ENCODE measurements around the gene ERF.

ERF gene

DNA sequence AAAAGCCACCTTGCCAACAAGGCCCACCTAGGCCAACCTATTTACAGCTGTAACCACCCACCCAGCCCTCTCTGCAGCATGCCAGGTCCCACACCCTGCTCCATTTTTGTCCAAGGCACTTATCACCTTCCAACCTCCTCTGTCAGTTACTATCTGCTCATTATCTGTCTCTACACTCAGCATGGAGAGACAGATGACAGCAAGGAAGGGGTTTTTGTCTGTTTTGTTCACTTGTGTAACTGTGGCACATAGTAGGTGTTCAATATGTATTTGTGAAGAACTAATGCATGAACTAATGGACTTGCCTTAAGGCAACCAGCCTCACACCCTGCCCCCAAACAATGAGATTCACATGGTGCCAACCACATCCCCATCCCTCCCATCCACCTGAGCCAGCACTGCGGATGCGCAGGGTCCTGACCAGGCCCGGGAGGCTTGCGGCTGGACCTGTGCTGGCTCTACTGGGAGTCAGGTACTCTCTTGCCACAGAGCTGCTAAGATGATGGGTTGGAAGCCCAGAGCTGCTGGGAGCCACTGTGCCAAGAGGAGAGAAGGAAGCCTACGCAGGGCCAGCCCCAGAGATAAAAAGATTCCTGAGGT is 54.7 kb downstream of the ERF start:
- H3K4me3 ChIP-seq (ENCODE audit: low read depth, low read length) = no peak overlapping the region
- in situ Hi-C loops (cut with HindIII; ENCODE audit: low pct_ligation_motif_present, low sequenced_read_pairs) = no loop called here
- H3K27me3 ChIP-seq (replicated peaks) = no peaks in the 10 kb centered on the region
- DNase-seq = no peak
- TF ChIP-seq, protein P1, sequence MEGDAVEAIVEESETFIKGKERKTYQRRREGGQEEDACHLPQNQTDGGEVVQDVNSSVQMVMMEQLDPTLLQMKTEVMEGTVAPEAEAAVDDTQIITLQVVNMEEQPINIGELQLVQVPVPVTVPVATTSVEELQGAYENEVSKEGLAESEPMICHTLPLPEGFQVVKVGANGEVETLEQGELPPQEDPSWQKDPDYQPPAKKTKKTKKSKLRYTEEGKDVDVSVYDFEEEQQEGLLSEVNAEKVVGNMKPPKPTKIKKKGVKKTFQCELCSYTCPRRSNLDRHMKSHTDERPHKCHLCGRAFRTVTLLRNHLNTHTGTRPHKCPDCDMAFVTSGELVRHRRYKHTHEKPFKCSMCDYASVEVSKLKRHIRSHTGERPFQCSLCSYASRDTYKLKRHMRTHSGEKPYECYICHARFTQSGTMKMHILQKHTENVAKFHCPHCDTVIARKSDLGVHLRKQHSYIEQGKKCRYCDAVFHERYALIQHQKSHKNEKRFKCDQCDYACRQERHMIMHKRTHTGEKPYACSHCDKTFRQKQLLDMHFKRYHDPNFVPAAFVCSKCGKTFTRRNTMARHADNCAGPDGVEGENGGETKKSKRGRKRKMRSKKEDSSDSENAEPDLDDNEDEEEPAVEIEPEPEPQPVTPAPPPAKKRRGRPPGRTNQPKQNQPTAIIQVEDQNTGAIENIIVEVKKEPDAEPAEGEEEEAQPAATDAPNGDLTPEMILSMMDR (IDR thresholded peaks at IDR 0.05; ENCODE audit: low read depth, low read length, missing control alignments) = no peak
- H3K27ac ChIP-seq = no peak overlapping the region
- peaks cover 63% of the 10 kb centered on the region for H3K36me3 ChIP-seq (replicated peaks)

DNA sequence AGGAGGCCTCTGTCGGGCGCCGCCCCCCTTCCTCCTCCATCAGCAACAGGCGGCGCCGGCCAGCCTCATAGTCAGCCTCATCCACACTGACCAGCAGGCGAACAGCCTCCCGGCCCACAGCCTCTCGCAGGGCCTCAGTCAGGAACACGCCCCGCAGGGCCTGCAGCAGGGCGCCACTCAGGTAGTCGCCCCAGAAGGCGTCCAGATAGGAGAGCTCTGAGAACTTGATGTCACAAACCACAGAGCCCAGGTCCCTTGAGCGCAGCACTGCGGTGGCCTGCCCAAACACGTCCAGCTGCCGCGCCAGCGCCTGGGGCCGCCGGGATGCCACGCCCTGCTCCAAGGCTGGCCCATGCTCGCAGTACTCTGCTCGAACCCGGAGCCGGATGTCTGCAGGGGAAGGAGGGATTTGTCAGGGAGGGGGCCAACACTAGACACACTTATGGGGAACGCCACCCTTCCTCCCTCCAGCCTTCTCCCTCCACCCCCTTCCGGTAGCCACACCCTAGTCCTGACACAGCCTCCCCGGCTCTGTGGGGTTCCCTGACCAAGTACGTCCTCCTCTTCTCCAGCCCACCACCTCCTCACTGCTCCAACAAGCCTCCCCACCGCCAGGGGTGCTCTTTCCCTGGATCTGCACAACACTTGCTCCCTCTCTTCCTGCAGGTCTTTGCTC is 55.4 kb downstream of the ERF start:
- Histone ChIP-seq H3K27me3 (replicated peaks) (no peaks in the 10 kb centered on the region), H3K27ac (no peak overlapping the region), H3K36me3 (replicated peaks) (peaks cover 58% of the 10 kb centered on the region), H3K4me3 (ENCODE audit: low read depth, low read length) (no peak overlapping the region)
- no peak for DNase-seq
- in situ Hi-C loops (cut with HindIII; ENCODE audit: low pct_ligation_motif_present, low sequenced_read_pairs) = no loop called here
- TF ChIP-seq, protein P1 (IDR thresholded peaks at IDR 0.05; ENCODE audit: low read depth, low read length, missing control alignments) = no peak

DNA sequence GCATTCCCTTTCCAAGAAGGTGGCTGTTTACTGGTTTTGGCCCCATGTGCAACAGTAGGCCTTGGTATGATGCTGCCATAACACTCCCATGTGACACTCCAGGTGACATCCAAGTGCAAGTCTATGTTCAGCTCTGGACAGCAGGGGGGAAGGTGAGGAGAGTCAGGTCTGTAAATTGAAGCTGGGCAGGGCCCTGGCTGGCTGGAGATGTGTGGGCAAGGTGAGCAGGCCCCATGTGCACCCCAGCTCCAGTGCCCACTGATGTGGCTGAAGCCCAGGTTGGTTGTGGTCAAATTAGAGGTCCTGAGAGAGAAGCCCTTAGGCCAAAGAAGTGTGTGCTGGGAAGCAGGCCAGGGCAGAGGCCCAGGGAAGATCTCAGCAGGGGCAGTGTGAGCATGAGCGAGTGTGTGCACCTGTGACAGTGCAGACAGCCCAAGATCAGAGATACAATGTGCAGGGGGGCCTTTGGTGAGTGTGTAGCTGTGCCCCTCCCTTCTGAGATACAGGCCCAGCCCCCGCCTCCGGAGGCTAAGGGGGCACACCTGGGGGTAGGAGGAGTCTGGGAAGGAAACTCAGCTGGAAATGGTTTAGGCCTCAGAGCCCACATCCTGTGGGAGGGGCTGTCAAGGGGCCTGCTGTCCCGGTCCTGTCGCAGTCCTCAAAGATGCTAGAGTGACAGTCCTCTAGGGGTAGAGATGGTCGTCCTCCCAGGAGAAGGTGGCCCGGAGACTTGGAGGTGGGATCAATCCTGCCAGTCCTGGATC is 56.1 kb downstream of the ERF start:
- no peak for DNase-seq
- H3K27ac ChIP-seq = no peak overlapping the region
- no peak overlapping the region for H3K4me3 ChIP-seq (ENCODE audit: low read depth, low read length)
- peaks cover 52% of the 10 kb centered on the region for H3K36me3 ChIP-seq (replicated peaks)
- no peaks in the 10 kb centered on the region for H3K27me3 ChIP-seq (replicated peaks)
- TF ChIP-seq, protein P1 (IDR thresholded peaks at IDR 0.05; ENCODE audit: low read depth, low read length, missing control alignments) = no peak
- in situ Hi-C loops (cut with HindIII; ENCODE audit: low pct_ligation_motif_present, low sequenced_read_pairs) = no loop called here

Data from brain microvascular endothelial cell (primary cell).